MM.1S (cell line): ENCODE measurements around the gene ASB11.

Source experiments
- EZH2 ChIP-seq: fragments of 300-600 bp; sonication (generic); optimal IDR thresholded peaks from 2 replicates; pipeline ENCODE3; 2017; ENCODE audit warnings: low read depth, mild to moderate bottlenecking, antibody characterized with exemption, low read length, mixed read lengths
- TF ChIP-seq, protein P1 (sequence below): fragments of 300-600 bp; sonication (generic); IDR thresholded peaks from 2 replicates; pipeline ENCODE4 v1.5.1; 2016; ENCODE audit warnings: antibody characterized with exemption, low read length, mixed read lengths

DNA sequence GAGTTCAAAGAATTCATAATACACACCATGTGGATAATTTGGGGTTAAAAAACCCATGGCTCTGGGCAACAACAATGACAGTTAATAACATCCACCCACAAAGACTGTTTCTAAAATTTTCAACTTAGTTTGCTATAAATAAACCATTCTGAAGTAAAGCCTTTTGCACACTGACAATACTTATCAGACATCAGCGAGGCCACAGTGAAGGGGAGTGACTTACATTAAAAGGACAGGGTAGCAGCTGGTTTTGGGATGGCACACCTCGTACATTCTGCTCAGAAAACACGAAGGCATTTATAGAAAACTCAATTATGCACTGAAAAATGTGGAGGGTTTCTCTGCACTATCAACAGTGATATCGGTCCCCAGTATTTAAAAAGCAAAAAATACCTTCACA is 4.9 kb upstream of the ASB11 start:
- TF ChIP-seq, protein P1, sequence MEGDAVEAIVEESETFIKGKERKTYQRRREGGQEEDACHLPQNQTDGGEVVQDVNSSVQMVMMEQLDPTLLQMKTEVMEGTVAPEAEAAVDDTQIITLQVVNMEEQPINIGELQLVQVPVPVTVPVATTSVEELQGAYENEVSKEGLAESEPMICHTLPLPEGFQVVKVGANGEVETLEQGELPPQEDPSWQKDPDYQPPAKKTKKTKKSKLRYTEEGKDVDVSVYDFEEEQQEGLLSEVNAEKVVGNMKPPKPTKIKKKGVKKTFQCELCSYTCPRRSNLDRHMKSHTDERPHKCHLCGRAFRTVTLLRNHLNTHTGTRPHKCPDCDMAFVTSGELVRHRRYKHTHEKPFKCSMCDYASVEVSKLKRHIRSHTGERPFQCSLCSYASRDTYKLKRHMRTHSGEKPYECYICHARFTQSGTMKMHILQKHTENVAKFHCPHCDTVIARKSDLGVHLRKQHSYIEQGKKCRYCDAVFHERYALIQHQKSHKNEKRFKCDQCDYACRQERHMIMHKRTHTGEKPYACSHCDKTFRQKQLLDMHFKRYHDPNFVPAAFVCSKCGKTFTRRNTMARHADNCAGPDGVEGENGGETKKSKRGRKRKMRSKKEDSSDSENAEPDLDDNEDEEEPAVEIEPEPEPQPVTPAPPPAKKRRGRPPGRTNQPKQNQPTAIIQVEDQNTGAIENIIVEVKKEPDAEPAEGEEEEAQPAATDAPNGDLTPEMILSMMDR, result no peak
- TF ChIP-seq EZH2, result no peak
